PC-3 (cell line): ENCODE measurements around the gene CD22.

Experiments
- CTCF ChIP-seq: fragments of 300-600 bp; sonication (generic); conservative IDR thresholded peaks from 2 replicates; pipeline ENCODE4 v1.5.1; 2017; ENCODE audit warnings: antibody characterized with exemption, low read depth, mild to moderate bottlenecking, low read length
- EZH2 ChIP-seq: fragments of 300-600 bp; sonication (generic); IDR thresholded peaks from one replicate; pipeline ENCODE4 v1.6.1; 2017; ENCODE audit warnings: antibody characterized with exemption, mild to moderate bottlenecking, low read length; ENCODE audit not compliant: unreplicated experiment

- TF ChIP-seq CTCF (no peak), EZH2 (no peak)
These were observed 12.4 kb upstream of the CD22 start for GRCh38 chr19:35316560-35316959.
